HG03066 (cell line): Measurements from ENCODE around the gene CYSRT1.

ENCODE experiments used
- ATAC-seq: cut with Tn5 transposase; IDR thresholded peaks from one replicate; pipeline ENCODE4 v1.9.1; 2021; ENCODE audit warnings: low read depth; ENCODE audit not compliant: unreplicated experiment

CYSRT1 gene

DNA sequence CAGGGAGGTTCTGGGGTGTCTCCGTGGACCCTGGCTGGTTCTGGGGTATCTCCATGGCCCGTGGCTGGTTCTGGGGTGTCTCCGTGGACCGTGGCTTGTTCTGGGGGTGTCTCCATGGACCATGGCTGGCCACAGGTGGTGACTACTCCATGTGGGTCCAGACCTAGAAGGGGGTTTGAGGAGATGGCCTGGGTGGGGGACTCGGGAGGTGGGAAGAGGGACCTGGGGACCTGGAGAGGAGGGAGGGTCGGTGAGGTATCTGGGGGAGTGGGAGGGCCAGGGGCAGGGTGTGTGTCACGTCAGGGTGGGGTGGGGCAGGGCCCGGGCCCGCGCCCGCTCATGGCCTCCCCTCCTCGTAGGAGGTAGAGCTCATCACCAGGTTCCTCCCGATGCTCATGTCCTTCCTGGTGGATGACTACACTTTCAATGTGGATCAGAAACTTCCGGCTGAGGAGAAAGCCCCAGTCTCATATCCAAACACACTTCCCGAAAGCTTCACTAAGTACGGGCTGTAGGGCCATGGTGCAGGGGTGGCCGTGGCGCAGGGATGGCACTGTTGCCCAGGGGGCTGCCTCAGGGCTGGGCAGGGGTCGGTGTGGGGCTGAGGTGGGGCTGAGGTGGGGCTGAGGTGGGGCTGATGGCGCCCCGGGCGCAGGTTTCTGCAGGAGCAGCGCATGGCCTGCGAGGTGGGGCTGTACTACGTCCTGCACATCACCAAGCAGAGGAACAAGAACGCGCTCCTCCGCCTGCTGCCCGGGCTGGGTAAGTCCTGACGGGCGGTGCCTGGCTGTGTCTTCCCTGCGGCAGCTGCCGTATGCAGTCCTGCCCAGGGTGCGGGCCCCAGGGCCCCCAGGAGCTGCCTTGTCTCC, 41.8 kb downstream of the CYSRT1 start:
- ATAC-seq: no peak

DNA sequence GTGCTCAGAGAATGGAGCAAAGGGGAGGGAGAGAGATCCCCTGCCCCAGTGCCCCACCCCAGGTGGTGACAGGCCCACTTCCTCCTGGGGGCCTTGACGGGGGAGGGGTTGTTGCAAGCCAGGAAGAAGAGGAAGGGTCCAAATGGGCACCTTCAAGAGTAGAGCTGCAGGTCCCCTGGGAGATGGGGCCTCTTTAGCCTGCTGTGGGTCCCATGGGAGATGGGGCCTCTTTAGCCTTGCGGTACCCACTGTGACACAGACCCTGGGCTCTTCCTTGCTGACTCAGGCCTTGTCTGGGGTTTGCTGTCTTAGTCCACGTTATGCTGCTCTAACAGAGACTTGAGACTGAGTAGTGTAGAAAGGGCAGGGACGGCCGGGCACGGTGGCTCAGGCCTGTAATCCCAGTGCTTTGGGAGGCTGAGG, 43.0 kb downstream of the CYSRT1 start:
- ATAC-seq: no peak

DNA sequence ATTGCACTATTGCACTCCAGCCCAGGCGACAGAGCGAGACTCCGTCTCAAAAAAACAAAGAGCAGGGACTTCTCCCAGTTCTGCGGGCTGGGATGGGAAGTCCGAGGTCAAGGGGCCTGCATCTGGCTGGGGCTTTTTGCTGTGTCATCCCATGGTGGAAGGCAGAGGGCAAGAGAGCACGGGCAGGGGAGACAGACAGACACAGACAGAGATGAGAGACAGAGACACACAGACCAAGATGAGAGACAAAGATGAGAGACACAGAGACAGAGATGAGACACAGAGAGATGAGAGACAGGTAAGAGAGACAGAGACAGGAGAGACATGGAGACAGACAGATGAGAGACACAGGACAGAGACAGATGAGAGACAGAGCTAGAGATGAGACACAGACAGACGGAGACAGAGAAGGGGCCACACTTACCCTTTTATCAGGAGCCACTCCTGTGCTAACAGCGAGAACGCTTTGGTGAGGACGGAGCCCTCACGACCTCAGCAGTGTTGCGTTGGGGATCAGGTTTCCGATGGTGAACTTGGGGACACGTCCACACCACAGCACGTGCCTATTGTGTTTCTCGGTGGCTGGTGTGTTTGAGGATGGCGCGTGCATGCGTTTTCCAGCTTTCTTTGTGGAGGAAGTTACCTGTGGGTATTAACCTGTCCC, 43.7 kb downstream of the CYSRT1 start:
- no peak for ATAC-seq

DNA sequence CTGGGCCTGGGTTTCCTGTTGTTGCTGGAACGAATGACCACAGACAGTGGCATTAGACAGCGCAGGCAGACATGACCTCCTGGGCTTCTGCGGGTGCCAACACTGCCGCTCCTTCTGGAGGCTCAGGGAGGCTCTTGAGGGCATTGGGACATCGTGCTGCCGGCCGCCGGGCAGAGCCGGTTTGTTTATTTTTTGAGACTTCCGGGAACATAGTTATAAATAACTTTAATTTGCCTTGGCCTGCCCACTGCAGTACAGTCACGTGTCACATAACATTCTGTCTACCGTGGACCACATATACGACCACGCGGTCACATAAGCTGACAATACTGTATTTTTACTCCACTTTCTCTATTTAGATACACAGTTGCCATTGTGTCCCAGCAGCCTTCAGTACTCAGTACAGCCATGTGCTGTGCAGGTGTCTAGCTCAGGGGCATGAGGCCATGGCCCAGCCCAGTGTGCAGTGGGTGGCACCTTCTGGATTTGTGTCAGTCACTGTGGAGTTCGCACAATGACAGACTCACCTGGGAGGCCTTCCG, 44.3 kb downstream of the CYSRT1 start:
- ATAC-seq: no peak

DNA sequence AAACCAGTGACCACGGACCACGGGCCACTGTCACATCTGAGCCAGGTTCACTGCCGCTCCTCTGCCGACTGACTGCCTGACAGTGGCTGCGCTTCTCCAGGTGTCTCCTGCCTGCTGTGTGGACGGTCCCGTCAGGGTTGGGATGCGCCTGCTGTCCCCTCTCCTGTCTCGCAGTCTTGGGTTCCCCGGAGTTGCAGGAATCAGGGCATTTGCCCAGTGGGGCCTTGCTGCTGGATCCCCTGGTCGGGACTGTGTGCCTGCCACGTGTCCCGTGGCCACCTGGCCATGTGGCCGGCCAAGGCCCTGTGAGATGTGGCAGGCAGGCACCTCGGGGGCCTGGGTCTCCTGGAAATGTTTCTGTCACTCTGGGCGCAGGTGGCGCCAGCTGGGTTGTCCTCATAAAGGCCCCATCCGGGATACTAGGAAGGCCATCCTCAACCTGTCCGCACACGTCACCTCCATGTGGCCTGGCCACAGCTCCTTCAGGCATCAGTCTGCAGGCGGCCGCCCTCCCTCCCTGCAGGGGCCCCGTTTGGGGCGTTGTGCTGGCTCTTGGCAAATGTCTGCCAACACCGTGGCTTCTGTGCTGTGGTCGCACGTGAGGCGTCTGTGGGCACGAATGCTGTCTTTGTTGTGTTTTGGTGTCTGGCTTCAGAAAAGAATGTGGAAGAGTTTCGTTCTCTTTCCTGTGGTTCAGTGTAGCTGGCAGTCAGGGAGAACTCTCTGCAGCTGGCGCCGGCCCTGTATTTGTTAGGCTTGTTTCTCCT, 46.1 kb downstream of the CYSRT1 start:
- no peak for ATAC-seq

DNA sequence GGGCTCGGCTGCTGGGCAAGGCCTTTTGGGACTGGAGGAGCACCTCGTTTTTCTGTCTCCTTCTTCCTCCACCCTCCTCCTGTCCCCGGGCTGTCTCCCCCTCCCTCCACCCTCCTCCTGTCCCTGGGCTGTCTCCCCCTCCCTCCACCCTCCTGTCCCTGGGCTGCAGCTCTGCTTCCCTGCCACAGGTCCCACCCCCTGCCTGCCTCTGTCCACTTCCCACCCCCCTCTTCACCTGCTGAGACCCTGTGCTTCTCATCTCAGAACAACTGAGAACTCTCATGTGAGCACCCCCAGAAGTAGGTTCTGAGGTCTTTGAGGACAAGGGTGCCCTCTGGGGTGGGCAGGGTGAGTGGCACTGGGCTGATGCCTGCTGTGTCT, 46.7 kb downstream of the CYSRT1 start:
- no peak for ATAC-seq

DNA sequence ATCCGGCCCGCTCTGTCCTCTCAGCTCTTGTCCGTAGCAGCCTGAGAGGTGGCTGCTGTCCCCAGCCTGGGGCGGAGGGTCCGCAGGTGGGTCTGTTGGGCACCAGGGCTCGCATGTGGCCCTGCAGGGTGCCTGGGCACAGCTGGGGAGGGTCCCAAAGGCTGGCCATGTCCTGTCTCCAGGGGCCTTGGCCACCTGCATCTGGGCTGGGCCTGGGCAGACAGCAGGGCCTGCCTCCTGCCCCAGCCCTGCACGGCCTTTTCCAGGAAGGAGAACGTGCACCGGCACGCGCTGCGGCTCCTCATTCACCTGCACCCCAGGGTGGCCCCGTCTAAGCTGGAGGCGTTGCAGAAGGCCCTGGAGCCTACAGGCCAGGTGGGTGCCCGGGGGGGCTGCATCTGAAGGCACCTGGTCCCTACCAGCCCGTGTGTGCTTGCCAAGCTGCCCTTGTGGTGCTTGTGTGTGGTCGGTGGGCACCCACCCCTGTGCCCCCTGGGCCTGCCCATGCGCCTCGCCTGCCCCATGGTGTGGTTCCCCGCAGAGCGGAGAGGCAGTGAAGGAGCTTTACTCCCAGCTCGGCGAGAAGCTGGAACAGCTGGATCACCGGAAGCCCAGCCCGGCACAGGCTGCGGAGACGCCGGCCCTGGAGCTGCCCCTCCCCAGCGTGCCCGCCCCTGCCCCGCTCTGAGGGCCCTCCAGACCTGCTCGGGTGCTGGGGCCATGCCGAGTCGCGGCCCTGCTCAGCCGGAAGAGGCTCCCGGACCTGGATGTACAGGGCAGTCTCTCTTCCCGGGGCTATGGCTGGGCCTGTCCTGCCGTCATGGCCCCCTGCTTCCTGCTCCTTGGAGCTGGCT, 47.5 kb downstream of the CYSRT1 start:
- no peak for ATAC-seq

DNA sequence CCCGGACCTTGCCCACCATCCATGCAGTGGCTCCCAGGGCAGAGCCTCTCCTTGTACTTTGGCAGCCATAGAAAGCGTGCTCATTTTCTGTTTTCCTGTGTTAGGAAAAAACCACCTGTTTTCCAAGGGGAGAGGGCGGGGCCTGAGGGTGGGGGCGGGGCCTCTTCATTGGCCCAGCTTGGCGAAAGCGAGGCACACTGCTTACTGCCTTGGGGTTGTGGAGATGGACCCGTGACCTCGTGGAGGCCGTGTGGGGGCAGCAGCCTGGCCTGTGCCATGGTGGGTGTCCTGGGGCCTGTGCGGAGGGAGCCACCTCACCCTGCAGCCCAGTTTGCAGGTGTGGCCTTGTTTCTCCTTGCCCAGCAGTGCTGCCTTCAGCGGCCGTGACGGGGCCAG, 48.1 kb downstream of the CYSRT1 start:
- no peak for ATAC-seq

DNA sequence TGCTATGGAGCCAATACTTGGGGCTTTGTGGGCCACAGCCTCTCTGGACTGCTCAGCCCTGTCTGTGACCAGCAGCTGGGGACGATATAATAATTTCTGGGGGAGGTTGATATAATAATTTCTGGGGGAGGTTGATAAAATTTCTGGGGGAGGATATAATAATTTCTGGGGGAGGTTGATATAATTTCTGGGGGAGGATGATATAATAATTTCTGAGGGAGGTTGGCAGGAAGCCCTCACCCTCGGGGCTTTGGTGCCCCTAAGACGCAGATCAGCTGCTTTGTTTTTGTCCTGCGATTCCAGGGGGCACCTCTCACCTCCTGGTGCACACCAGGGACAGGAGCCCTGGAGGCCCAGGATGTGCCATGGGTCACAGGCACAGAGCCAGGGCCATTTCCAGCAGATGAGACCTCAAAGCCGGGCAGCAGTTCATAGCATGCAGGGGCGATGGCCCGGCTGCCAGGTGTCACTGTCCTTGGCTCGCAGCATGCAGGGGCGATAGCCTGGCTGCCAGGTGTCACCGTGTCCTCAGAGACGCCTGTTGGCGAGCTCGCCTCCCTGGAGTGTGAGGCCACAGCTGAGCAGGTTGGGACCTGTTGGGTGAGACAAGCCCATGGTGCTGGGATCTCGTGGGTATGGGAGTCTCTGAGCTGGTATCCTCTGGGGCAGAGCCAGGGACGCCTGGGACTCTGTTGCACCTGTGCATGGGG, 48.8 kb downstream of the CYSRT1 start:
- ATAC-seq: no peak

DNA sequence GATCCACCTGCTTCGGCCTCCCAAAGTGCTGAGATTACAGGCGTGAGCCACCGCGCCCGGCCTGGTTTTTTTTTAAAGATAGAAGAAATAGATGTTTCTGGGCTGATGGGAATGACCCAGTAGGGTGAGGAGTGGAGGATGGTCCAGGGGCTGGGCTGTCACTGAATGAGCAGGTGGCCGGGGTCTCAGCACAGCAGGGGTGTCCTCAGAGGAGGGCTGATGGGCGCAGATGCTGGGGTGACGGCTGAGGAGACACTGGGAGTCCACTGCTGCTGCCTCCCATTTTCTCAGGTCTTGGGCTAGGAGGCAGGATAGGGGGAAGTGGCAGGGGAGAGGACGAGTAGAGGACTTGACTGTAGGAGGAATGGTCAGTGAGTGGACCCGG, 50.2 kb downstream of the CYSRT1 start:
- ATAC-seq: no peak
